Measurements from ENCODE around the gene APBB2.

APBB2 gene

GRCh38 chr4:41133454-41134018 is 80.8 kb downstream of the APBB2 start:
- DNase-seq = no peak

GRCh38 chr4:41132055-41132683 is 82.2 kb downstream of the APBB2 start:
- no peak for DNase-seq

DNA sequence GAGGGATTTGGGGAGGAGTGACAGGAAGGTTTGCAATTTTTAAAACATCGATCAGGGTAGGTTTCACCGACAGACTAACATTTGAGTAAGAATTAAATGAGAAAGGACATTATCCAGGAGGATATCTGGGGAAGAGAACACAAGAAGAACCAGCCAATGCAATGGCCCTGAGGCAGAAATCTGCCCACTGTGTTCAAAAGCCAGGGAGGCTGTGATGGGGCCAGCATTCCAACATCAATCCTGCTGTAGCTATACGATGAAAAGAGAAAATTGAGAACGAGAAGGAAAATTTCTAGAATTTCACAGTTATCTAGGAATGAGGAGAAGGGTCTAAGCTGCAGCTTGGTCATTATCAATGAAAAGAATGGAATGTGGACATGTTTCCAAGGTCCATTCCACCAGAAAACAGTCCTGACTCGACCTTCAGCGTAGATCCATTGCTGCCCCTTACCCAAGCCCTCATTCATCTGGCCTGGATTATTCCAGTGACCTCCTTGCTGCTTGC is 84.4 kb downstream of the APBB2 start:
- no peak for DNase-seq

DNA sequence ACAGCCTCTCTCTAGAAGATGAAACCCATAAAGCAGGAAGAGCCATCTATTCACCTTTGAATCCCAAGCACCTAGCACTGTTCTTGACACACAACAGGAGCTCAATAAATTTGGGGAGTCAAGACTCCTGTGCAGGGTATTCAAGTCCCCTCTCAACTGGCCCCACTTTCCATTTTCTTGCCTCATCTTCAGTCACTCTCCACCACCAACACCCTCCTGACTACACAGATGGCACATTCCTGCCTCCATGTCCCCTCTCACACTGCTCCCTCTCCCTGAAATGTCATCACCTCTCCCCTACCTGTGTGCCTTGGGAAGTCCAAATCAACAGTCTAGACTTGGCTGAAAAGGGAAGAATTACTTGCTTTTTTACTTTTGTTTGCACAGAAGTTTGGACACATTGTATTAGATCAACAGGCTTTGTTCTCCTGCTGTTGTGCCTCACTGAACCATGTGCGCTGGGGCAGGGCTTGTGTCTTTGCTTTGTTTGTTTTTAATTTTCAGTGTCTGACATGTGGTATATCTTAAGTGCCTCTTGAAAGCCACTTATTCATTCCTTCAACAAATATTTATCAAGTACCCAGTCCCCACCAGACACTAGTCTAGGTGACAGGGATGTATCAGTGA is 85.1 kb downstream of the APBB2 start:
- no peak for DNase-seq

GRCh38 chr4:41125558-41126311 is 88.6 kb downstream of the APBB2 start:
- DNase-seq = no peak

- DNase-seq = peak; percentile 20
These were observed 89.3 kb downstream of the APBB2 start for GRCh38 chr4:41124916-41125548.

- no peak for DNase-seq
These were observed 91.6 kb downstream of the APBB2 start for GRCh38 chr4:41122775-41123174.

GRCh38 chr4:41122309-41122708 is 92.0 kb downstream of the APBB2 start:
- DNase-seq = no peak

- no peak for DNase-seq
These were observed 92.4 kb downstream of the APBB2 start for GRCh38 chr4:41121906-41122305.

DNA sequence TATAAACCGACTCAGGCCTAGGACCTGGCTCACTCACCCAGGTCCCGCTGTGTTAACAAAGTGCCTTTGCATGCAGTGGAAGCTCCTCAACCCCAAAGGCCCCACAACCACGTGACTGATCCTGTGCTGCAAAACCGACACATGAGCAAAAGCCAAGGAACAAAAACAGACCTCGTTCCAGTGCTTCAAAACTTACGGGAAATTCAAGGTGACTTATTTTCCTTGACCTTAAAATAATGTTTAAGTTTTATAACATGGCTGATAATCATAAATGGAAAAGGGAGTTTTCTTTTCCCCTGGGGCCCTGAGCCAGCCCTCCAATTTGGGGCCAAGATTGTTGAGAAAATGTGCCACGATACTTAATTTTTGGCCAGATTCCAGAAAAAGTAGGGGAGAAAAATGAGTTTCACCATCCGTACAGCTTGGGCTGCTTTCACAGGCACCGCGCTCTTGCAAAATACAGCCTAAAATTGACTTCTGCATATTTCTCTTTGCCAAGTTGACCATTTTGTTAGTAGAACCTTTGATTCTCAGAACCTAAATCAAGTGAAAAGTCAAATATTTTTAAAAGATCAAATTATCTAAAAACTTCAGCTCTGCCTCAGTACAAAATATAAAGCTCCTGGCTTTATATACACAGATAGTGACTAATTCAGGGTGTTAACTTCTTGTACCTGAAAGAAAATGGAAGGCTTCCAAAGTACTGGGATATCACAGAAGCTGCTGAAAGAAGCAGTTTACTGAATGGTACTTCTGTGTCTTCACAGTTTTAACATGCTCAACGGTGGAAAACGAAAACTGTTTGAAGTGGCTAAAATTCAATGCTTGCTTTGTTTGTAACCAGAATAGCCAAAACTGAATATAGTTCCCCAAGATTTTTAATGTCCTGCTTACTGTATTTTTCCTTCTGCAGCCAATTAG is 93.8 kb downstream of the APBB2 start:
- no peak for DNase-seq

- DNase-seq = no peak
These were observed 94.5 kb downstream of the APBB2 start for GRCh38 chr4:41119867-41120295.

DNA sequence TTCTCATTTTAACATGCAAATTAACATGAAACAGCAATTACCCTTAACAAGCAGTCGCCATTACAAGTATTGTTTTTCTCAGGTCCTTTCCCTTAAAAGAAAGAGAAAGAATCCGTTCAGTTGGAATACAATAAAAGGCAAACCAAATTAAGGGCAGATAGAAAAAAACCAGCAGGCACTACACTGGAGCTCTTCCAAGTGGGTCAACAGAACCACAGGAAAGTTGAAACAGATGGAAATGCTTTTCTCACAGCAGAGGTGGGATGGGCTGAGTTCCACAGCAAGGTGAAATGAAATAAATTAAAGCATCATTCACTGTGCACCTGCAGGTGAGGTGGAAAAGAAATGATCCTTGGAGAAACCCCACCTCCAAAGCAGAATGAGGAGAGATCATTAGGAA is 102.6 kb downstream of the APBB2 start:
- no peak for DNase-seq

- no peak for DNase-seq
These were observed 104.3 kb downstream of the APBB2 start for GRCh38 chr4:41110050-41110449.

- no peak for DNase-seq
These were observed 105.9 kb downstream of the APBB2 start for GRCh38 chr4:41108481-41108880.

DNA sequence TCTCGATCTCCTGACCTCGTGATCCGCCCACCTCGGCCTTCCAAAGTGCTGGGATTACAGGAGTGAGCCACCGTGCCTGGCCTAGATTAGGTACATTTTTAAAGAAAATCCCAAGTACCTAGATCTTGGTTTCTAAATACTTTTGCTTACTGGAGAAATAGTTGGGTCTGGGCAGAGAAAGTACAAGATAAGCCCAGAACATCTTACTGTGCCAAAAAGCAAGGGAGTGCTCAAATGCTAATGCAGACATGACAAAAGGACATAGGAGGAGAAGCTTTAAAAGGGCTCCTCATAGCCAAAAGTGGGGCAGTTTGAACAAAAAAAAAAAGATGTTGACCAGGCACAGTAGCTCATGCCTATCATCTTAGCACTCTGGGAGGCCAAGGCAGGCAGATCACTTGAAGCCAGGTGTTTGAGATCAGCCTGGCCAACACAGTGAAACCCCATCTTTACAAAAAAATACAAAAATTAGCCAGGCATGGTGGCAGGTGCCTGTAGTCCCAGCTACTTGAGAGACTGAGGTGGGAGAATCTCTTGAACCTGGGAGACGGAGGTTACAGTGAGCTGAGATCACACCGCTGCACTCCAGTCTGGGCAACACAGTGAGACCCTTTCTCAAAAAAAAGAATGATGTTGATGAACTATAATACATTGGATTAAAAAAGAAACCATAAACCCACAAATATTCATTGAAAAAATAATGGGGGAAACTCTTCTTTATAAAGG is 107.5 kb downstream of the APBB2 start:
- DNase-seq = no peak

- no peak for DNase-seq
These were observed 108.3 kb downstream of the APBB2 start for GRCh38 chr4:41106081-41106480.

GRCh38 chr4:41104155-41104554 is 110.2 kb downstream of the APBB2 start:
- no peak for DNase-seq

- DNase-seq = no peak
These were observed 110.7 kb downstream of the APBB2 start for GRCh38 chr4:41103657-41104056.

DNA sequence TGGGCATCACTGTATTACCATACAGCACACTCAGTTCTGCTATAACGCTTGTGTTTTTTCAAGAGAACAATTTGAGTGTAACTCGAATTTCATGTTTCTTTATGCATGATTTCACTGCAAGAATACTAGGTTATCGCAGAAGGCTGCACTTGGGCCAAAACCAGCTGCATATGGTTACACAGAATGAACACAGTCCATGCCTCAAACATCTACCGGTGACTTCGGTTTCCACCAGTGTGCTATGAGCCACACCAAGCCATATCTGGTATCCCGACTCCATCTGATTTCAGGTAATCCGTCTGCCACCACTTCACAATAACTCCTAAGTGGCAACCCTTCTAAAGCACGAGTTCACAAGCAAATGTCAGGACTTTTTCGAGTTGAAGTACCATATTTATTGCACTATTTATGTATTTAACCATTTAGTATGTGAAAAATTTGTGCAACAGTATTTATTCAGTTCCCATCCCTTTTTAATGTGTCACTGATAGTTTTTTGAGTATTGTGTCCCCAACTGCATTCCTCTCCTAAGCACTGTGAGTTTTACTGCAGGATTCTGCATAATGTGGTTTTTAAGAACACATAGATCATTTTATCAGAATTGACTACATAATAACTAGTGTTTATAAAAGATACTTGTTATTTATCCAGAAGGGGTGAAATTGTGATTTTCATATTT is 111.8 kb downstream of the APBB2 start:
- no peak for DNase-seq
